GM12872 (cell line): ENCODE data around the gene ACOT6.

Experiments used
- TF ChIP-seq, protein P1 (sequence below): IDR thresholded peaks from 3 replicates; pipeline ENCODE4 v1.5.1; 2011; ENCODE audit warnings: low read depth, mild to moderate bottlenecking, low read length, moderate library complexity; ENCODE audit not compliant: insufficient read depth

Gene ACOT6

DNA sequence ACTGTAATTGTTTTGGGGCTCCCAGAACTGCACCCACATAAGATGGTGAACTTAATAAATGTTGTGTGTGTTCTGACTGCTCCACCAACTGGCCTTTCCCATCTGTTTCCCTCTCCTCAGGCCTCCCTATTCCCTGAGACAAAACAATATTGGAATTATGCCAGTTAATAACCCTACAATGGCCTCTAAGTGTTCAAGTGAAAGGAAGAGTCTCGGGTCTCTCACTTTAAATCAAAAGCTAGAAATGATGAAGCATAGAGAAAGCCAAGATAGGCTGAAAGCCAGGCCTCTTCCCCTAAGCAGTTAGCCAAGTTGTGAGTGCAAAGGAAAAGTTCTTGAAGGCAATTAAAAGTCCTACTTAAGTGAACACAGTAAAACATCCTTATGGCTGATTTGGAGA, 13.4 kb downstream of the ACOT6 start:
- TF ChIP-seq, protein P1, sequence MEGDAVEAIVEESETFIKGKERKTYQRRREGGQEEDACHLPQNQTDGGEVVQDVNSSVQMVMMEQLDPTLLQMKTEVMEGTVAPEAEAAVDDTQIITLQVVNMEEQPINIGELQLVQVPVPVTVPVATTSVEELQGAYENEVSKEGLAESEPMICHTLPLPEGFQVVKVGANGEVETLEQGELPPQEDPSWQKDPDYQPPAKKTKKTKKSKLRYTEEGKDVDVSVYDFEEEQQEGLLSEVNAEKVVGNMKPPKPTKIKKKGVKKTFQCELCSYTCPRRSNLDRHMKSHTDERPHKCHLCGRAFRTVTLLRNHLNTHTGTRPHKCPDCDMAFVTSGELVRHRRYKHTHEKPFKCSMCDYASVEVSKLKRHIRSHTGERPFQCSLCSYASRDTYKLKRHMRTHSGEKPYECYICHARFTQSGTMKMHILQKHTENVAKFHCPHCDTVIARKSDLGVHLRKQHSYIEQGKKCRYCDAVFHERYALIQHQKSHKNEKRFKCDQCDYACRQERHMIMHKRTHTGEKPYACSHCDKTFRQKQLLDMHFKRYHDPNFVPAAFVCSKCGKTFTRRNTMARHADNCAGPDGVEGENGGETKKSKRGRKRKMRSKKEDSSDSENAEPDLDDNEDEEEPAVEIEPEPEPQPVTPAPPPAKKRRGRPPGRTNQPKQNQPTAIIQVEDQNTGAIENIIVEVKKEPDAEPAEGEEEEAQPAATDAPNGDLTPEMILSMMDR: no peak

DNA sequence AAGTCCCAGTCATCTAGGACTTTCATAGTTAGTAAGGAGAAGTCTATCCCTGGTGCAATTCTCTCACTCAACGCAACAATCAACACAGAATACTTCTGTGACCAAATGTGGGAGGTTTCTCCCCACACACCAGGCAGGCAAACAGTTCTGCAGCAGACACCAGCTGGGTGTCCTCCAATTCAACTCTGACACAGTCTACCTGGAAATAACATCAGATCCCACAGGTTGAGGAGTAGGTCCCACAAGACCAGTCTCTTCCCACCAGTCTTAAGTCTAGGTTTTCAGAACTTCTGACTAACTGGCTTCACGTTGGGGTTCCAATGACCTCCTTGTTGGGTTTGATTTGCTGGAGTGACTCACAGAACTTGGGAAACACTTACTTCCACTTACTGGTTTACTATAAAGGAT, 14.8 kb downstream of the ACOT6 start:
- TF ChIP-seq, protein P1: no peak

DNA sequence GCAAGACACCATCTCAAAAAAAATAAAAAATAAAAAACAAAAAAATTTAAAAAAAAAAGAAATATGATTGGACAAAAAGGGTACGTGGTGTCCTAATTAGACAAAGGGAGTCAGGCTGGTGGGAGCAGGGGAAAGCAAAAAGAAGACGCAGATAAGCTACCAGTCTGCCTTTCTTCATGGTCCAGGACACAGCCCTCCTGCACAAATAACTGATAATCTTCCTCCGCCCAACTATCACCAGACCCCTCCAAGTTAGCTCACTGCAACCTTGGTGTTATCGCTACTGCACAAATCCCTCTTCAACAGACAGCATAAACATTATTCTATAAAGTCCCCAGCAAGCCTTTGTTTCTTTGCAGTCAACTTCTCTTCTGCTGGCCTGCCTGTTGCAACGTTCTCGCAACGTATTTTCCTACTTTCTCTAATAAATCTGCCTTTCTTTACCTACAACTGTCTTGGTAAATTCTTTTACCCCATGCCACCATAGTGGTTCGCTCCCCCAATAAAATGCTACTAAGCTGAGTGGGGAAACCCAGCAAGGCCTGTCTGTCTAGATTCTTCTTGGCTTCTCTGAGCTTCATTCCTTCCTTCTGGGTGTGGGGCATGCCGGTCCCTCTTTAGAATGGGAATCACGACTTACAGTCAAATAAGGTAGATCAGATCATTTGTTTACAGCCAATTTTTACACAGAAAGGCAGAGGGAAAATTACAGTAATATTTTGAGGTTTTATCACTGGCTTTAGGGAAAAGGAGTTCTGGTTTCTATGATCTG, 17.9 kb downstream of the ACOT6 start:
- TF ChIP-seq, protein P1: no peak

DNA sequence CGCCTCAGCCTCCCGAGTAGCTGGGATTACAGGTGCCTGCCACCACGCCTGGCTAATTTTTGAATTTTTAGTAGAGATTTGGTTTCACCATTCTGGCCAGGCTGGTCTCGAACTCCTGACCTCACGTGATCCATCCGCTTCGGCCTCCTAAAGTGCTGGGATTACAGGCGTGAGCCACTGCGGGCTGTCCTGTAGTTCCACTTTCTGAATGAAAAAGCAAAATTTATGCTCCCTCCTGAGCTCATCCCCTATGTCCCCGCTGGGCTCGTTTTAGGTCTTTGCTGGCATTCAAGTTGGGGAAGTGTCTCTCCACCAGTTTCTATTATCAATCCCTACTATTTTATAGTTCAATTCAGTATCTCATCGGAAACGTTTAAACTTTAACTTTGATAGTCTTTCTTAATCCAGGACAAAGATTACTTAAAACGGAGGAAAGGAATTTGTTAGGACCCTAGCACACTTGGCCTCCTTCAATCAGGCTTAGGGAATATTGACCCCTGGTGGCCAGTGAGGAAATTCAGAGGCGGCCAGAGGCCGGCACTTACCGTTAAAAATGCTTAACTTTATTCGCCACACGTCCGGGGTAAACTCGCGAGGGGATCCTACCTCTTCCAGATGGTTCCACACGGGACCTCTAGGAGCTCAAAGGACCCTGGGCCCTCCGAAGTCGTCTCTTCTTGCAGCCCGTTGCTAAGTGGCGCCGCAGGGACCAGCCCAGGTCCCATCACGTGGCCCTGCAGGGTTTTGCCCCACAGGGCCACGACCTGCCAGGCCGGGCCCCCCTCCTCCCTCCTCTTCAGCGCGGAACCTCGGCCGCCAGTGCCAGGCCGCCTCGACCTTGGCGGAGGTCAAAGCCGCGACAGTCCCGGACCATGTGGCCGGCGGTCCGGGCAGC, 21.0 kb downstream of the ACOT6 start:
- TF ChIP-seq, protein P1: peak; percentile 84

DNA sequence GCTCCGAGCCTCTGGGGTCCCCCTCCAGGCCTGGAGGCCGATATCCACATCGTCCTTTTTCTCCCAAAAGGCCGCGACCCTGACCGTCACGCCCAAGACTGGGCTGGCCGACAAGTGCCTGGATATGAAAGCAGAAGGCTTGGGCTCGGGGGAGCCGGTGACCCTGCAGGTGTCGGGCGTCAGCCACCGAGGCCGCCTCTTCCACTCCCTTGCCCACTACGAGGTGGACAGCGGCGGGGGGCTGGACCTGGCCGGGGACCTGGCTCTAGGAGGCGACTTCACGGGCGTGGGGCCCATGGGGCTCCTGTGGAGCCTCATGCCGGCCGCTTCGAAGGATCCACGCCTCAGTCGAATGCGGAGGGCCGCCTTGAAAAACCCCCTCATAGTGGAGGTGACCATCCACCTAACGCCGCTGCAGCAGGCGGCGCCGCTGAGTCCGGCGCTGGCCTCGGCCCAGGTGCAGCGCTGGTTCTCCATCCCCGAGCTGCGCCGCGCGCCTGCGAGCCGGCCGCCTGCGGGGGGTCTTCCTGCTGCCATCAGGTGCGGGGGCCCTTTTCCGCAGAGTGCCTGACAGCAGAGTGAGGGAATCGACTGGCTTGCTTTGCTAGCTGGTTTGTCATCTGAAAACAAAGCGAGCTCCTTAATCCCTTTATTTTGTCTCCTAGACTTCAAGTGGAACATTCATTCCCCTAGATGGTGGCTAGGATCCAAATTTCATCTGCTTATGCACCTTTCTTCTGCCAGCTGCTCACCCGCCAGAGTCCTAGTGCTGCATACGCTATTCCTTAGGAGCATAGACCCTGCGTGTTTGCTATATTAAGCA, 21.9 kb downstream of the ACOT6 start:
- TF ChIP-seq, protein P1: peak; percentile 48

DNA sequence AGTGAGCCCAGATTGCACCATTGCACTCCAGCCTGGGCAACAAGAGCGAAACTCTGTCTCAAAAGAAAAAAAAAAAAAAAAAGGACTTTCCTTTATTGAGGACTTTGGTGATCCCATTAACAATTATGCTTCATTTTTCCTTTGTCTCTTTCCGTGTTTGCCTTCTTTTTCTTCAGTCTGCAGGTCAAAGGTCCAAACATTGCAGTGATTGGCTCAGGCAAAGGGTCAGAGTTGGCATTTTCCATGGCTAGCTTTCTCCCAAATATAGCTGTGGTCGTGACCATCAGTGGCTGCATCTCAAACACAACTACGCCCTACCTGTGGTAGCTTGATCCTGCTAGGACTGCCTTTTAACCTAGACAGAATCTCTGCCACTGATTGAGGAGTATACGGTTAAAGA, 25.5 kb downstream of the ACOT6 start:
- TF ChIP-seq, protein P1: no peak

DNA sequence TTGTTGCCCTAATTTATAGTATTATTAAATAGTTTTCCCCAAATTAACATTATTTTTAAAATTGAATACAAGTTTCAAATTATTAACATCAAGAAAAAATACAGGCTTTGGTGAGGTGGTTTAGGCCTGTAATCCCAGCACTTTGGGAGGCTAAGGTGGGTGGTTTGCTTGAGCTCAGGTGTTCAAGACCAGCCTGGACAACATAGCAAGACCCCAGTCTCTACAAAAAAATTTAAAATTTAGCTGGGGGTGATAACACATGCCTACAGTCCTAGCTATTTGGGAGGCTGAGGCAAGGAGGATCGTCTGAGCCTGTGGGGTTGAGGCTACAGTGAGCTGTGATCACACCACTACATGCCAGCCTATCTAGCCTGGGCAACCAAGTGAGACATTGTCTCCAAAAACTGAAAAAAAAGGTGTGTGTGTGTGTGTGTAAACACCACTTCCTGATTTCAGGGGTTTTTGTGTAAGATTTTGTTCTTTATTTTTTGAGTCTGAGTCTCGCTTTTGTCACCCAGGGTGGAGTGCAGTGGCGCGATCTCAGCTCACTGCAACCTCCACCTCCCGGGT, 28.6 kb downstream of the ACOT6 start:
- TF ChIP-seq, protein P1: no peak
